Measurements from ENCODE around the gene UCP2.

The UCP2 gene

GRCh38 chr11:74004046-74004695 is 21.5 kb upstream of the UCP2 start:
- Histone ChIP-seq H3K9me3 (ENCODE audit: severe bottlenecking) (no peaks in the 10 kb centered on the region), H3K4me3 (ENCODE audit: severe bottlenecking) (no peak overlapping the region), H3K27me3 (ENCODE audit: insufficient read depth, poor library complexity, severe bottlenecking) (no peaks in the 10 kb centered on the region), H3K27ac (ENCODE audit: poor library complexity, severe bottlenecking) (no peak overlapping the region), H3K36me3 (ENCODE audit: low read depth) (no peaks in the 10 kb centered on the region), H3K4me1 (ENCODE audit: insufficient read depth, poor library complexity, severe bottlenecking) (no peaks in the 10 kb centered on the region)
- DNase-seq (ENCODE audit: low spot score) (no peak), ATAC-seq (ENCODE audit: low read depth) (no peak)
- TF ChIP-seq CTCF (IDR thresholded peaks at IDR 0.05; ENCODE audit: poor library complexity, severe bottlenecking) = no peak

GRCh38 chr11:74002832-74003231 is 20.2 kb upstream of the UCP2 start:
- ATAC-seq (ENCODE audit: low read depth) (no peak), DNase-seq (ENCODE audit: low spot score) (no peak)
- Histone ChIP-seq H3K36me3 (ENCODE audit: low read depth) (no peaks in the 10 kb centered on the region), H3K4me3 (ENCODE audit: severe bottlenecking) (no peak overlapping the region), H3K4me1 (ENCODE audit: insufficient read depth, poor library complexity, severe bottlenecking) (no peaks in the 10 kb centered on the region), H3K27ac (ENCODE audit: poor library complexity, severe bottlenecking) (no peak overlapping the region), H3K9me3 (ENCODE audit: severe bottlenecking) (no peaks in the 10 kb centered on the region), H3K27me3 (ENCODE audit: insufficient read depth, poor library complexity, severe bottlenecking) (no peaks in the 10 kb centered on the region)
- no peak for TF ChIP-seq CTCF (IDR thresholded peaks at IDR 0.05; ENCODE audit: poor library complexity, severe bottlenecking)

- H3K27me3 ChIP-seq (ENCODE audit: insufficient read depth, poor library complexity, severe bottlenecking) = no peaks in the 10 kb centered on the region
- no peak for ATAC-seq (ENCODE audit: low read depth)
Measured at GRCh38 chr11:74001822-74002286, 19.2 kb upstream of the UCP2 start.

GRCh38 chr11:74000307-74001133 is 17.9 kb upstream of the UCP2 start:
- Histone ChIP-seq H3K27me3 (ENCODE audit: insufficient read depth, poor library complexity, severe bottlenecking) (no peaks in the 10 kb centered on the region), H3K27ac (ENCODE audit: poor library complexity, severe bottlenecking) (no peak overlapping the region), H3K9me3 (ENCODE audit: severe bottlenecking) (no peaks in the 10 kb centered on the region), H3K4me1 (ENCODE audit: insufficient read depth, poor library complexity, severe bottlenecking) (no peaks in the 10 kb centered on the region), H3K4me3 (ENCODE audit: severe bottlenecking) (no peak overlapping the region), H3K36me3 (ENCODE audit: low read depth) (no peaks in the 10 kb centered on the region)
- DNase-seq (ENCODE audit: low spot score) = no peak
- ATAC-seq (ENCODE audit: low read depth) = no peak
- TF ChIP-seq CTCF (IDR thresholded peaks at IDR 0.05; ENCODE audit: poor library complexity, severe bottlenecking) = no peak

More at GRCh38 chr11:74001822-74002286, 19.2 kb upstream of the UCP2 start:
- TF ChIP-seq CTCF (IDR thresholded peaks at IDR 0.05; ENCODE audit: poor library complexity, severe bottlenecking) = no peak
- Histone ChIP-seq H3K4me3 (ENCODE audit: severe bottlenecking) (no peak overlapping the region), H3K36me3 (ENCODE audit: low read depth) (no peaks in the 10 kb centered on the region), H3K27ac (ENCODE audit: poor library complexity, severe bottlenecking) (no peak overlapping the region), H3K9me3 (ENCODE audit: severe bottlenecking) (no peaks in the 10 kb centered on the region), H3K4me1 (ENCODE audit: insufficient read depth, poor library complexity, severe bottlenecking) (no peaks in the 10 kb centered on the region)
- no peak for DNase-seq (ENCODE audit: low spot score)

Data from RWPE2 (cell line).